ENCODE measurements around the gene PAM. TPM values are rescaled to one million over a fixed set of nuclear protein-coding genes. Genes with fewer than 3 reads are reported as not detected.

PAM gene
- polyA plus RNA-seq, 1 donor (not counting 4 experiments of a cell fraction or from before 2014, with no cell fraction given) = 149 TPM

GRCh38 chr5:102797322-102797884 lies 42.3 kb downstream of the PAM start:
- Histone ChIP-seq H3K4me1 (ENCODE audit: control insufficient read depth, extremely low read depth, insufficient read depth, low read length) (peaks cover 3% of the 10 kb centered on the region), H3K9me3 (ENCODE audit: control insufficient read depth, low read depth, low read length) (no peaks in the 10 kb centered on the region), H4K20me1 (ENCODE audit: control insufficient read depth, extremely low read depth, insufficient read depth, low read length) (peaks cover 3% of the 10 kb centered on the region), H3K36me3 (ENCODE audit: control insufficient read depth in 2 of 2, extremely low read depth in 1 of 2, insufficient read depth in 2 of 2, low read length in 2 of 2) (peaks cover 0 to 3% of the 10 kb centered on the region in 2 experiments), H3K79me2 (ENCODE audit: control insufficient read depth, insufficient read depth, low read length) (peaks cover 13% of the 10 kb centered on the region), H3K9me1 (ENCODE audit: control insufficient read depth, extremely low read depth, insufficient read depth, low read length) (peaks cover 3% of the 10 kb centered on the region), H3K27ac (ENCODE audit: control insufficient read depth, insufficient read depth, low read length) (no peak overlapping the region), H2AFZ (ENCODE audit: control insufficient read depth, low read length) (no peak overlapping the region), H3K4me3 (ENCODE audit: control insufficient read depth in 2 of 3, extremely low read depth in 1 of 3, insufficient read depth in 2 of 3, low read depth in 1 of 3, low read length in 3 of 3) (no peak overlapping the region), H3K4me2 (ENCODE audit: control insufficient read depth, extremely low read depth, insufficient read depth, low read depth, low read length) (no peak overlapping the region), H3K9ac (ENCODE audit: control insufficient read depth, extremely low read depth, insufficient read depth, low read length) (no peak overlapping the region), H3K27me3 (ENCODE audit: control insufficient read depth, extremely low read depth, insufficient read depth, low read length) (no peaks in the 10 kb centered on the region)
- dilution Hi-C loops (cut with MboI; ENCODE audit: extremely low pct_ligation_motif_present, low sequenced_read_pairs) = no loop called here
- TF ChIP-seq CTCF (optimal IDR thresholded peaks at IDR 0.05 in 1 of 3, IDR thresholded peaks at IDR 0.05 in 1 of 3, conservative IDR thresholded peaks at IDR 0.05 in 1 of 3; ENCODE audit: extremely low read depth in 1 of 3, insufficient read depth in 2 of 3, low read length in 3 of 3) = no peak
- TF ChIP-seq EZH2 (IDR thresholded peaks at IDR 0.05; ENCODE audit: low read length) = no peak
- DNase-seq (ENCODE audit: low read depth, low spot score) (no peak), FAIRE-seq (no peak)

- Histone ChIP-seq H3K4me3 (ENCODE audit: control insufficient read depth in 2 of 3, extremely low read depth in 1 of 3, insufficient read depth in 2 of 3, low read depth in 1 of 3, low read length in 3 of 3) (no peak overlapping the region), H3K9me3 (ENCODE audit: control insufficient read depth, low read depth, low read length) (no peaks in the 10 kb centered on the region), H3K9me1 (ENCODE audit: control insufficient read depth, extremely low read depth, insufficient read depth, low read length) (peaks cover 3% of the 10 kb centered on the region), H4K20me1 (ENCODE audit: control insufficient read depth, extremely low read depth, insufficient read depth, low read length) (peaks cover 3% of the 10 kb centered on the region), H3K27ac (ENCODE audit: control insufficient read depth, insufficient read depth, low read length) (no peak overlapping the region), H3K4me1 (ENCODE audit: control insufficient read depth, extremely low read depth, insufficient read depth, low read length) (peaks cover 3% of the 10 kb centered on the region), H3K4me2 (ENCODE audit: control insufficient read depth, extremely low read depth, insufficient read depth, low read depth, low read length) (no peak overlapping the region), H3K9ac (ENCODE audit: control insufficient read depth, extremely low read depth, insufficient read depth, low read length) (no peak overlapping the region), H3K79me2 (ENCODE audit: control insufficient read depth, insufficient read depth, low read length) (peaks cover 10% of the 10 kb centered on the region), H3K27me3 (ENCODE audit: control insufficient read depth, extremely low read depth, insufficient read depth, low read length) (no peaks in the 10 kb centered on the region), H2AFZ (ENCODE audit: control insufficient read depth, low read length) (no peak overlapping the region), H3K36me3 (ENCODE audit: control insufficient read depth in 2 of 2, extremely low read depth in 1 of 2, insufficient read depth in 2 of 2, low read length in 2 of 2) (peaks cover 0 to 3% of the 10 kb centered on the region in 2 experiments)
- FAIRE-seq = no peak
- no peak for TF ChIP-seq EZH2 (IDR thresholded peaks at IDR 0.05; ENCODE audit: low read length)
- no peak for TF ChIP-seq CTCF (optimal IDR thresholded peaks at IDR 0.05 in 1 of 3, IDR thresholded peaks at IDR 0.05 in 1 of 3, conservative IDR thresholded peaks at IDR 0.05 in 1 of 3; ENCODE audit: extremely low read depth in 1 of 3, insufficient read depth in 2 of 3, low read length in 3 of 3)
- DNase-seq (ENCODE audit: low read depth, low spot score) = no peak
- dilution Hi-C loops (cut with MboI; ENCODE audit: extremely low pct_ligation_motif_present, low sequenced_read_pairs) = no loop called here
Observed at GRCh38 chr5:102798104-102798785, 43.1 kb downstream of the PAM start.
